ENCODE measurements around the gene ZNF518A. TPM values are rescaled to one million over a fixed set of nuclear protein-coding genes. Genes with fewer than 3 reads are reported as not detected.

The ZNF518A gene
- total and polyA plus RNA-seq, 2 of the 8 experiments (the other 6 are each of a cell fraction or from before 2014, with no cell fraction given): 6.6 to 34.8 TPM

- Histone ChIP-seq H3K27me3 (replicated peaks in 1 of 4; ENCODE audit: control insufficient read depth in 3 of 4, extremely low read depth in 1 of 4, insufficient read depth in 3 of 4, low read length in 3 of 4) (no peaks in the 10 kb centered on the region), H3K4me1 (replicated peaks in 1 of 4; ENCODE audit: control insufficient read depth in 3 of 4, insufficient read depth in 4 of 4, low read length in 3 of 4) (no peaks in the 10 kb centered on the region), H3K79me1 (ENCODE audit: low read depth, low read length) (no peaks in the 10 kb centered on the region), H2BK5ac (ENCODE audit: low read depth, low read length) (no peak overlapping the region), H2BK20ac (ENCODE audit: low read length) (no peak overlapping the region), H3K23ac (ENCODE audit: insufficient read length) (no peak overlapping the region), H3K79me2 (ENCODE audit: control insufficient read depth in 1 of 2, insufficient read depth in 2 of 2, low read length in 2 of 2) (no peaks in the 10 kb centered on the region), H4K8ac (ENCODE audit: extremely low read depth, insufficient read depth, low read length) (no peak overlapping the region), H3K4me3 (ENCODE audit: extremely low read depth in 1 of 4, insufficient read depth in 2 of 4, low read depth in 3 of 4, low read length in 4 of 4) (no peak overlapping the region), H2BK120ac (replicated peaks; ENCODE audit: low read depth, low read length) (no peak overlapping the region), H2BK15ac (ENCODE audit: low read length) (no peak overlapping the region), H4K5ac (ENCODE audit: insufficient read length, low read depth, low read length) (no peak overlapping the region), H3K4ac (replicated peaks; ENCODE audit: insufficient read length, low read depth, low read length) (no peak overlapping the region), H3K27ac (ENCODE audit: low read depth, low read length) (no peak overlapping the region), H3K56ac (replicated peaks; ENCODE audit: insufficient read length, low read depth, low read length) (no peak overlapping the region), H3K4me2 (ENCODE audit: insufficient read depth in 1 of 2, low read depth in 2 of 2, low read length in 2 of 2) (no peak overlapping the region), H3K18ac (ENCODE audit: extremely low read depth, low read length) (no peak overlapping the region), H4K91ac (replicated peaks; ENCODE audit: insufficient read length, low read length) (no peak overlapping the region), H4K20me1 (replicated peaks in 1 of 2; ENCODE audit: control insufficient read depth in 1 of 2, insufficient read depth in 2 of 2, low read length in 2 of 2) (no peaks in the 10 kb centered on the region), H3K23me2 (ENCODE audit: low read depth, low read length) (no peaks in the 10 kb centered on the region), H3K36me3 (ENCODE audit: control insufficient read depth in 2 of 4, insufficient read depth in 4 of 4, low read length in 3 of 4) (no peaks in the 10 kb centered on the region), H2BK12ac (ENCODE audit: low read depth, low read length) (no peak overlapping the region), H3K9me3 (ENCODE audit: insufficient read depth in 2 of 2, low read depth in 1 of 2, low read length in 1 of 2) (no peaks in the 10 kb centered on the region), H2AFZ (ENCODE audit: low read length) (0 out of 2 replicates have a peak overlapping the region, but pooled peaks have one; percentile 3), H3K9ac (replicated peaks in 1 of 4; ENCODE audit: extremely low read depth in 1 of 4, low read depth in 3 of 4, low read length in 3 of 4) (no peak overlapping the region), H3K14ac (ENCODE audit: insufficient read length) (no peak overlapping the region), H2AK5ac (ENCODE audit: low read depth, low read length) (no peak overlapping the region)
- FAIRE-seq: no peak
- CTCF ChIA-PET (ENCODE audit: partially characterized antibody): no interaction called here
- DNase-seq (ENCODE audit: low read depth in 1 of 2, low spot score in 2 of 2): no peak
- POLR2A ChIA-PET (ENCODE audit: partially characterized antibody): no interaction called here
- WGBS, 2 experiments (ENCODE audit: extremely low coverage in 1 of 2, insufficient coverage in 1 of 2, insufficient read length in 1 of 2, insufficient replicate concordance in 2 of 2, low coverage in 1 of 2, low lambda C conversion rate in 2 of 2, missing lambda C conversion rate in 1 of 2): 97% methylated on average over 7 of the region's 7 CpGs; no CpG with 5 or more reads in 1 of the 2 experiments
- TF ChIP-seq CHD1 (IDR thresholded peaks at IDR 0.05; ENCODE audit: low read depth, low read length) (no peak), KDM4A (IDR thresholded peaks at IDR 0.05; ENCODE audit: low read depth, low read length, severe bottlenecking) (no peak), ATF3 (IDR thresholded peaks at IDR 0.05; ENCODE audit: insufficient read depth, low read depth, low read length) (no peak), SIRT6 (IDR thresholded peaks at IDR 0.05; ENCODE audit: low read length) (no peak), CTCF (IDR thresholded peaks at IDR 0.05; ENCODE audit: control extremely low read depth in 1 of 3, insufficient read depth in 1 of 3, low read depth in 1 of 3, low read length in 3 of 3) (no peak), POU5F1 (IDR thresholded peaks at IDR 0.05; ENCODE audit: low read depth, low read length) (no peak), RXRA (IDR thresholded peaks at IDR 0.05; ENCODE audit: insufficient read depth, low read depth, low read length) (no peak), EP300 (IDR thresholded peaks at IDR 0.05; ENCODE audit: borderline replicate concordance in 1 of 2, low read depth in 2 of 2, low read length in 2 of 2) (no peak), RNF2 (IDR thresholded peaks at IDR 0.05; ENCODE audit: borderline replicate concordance, low read depth, low read length, missing control alignments, poor library complexity, severe bottlenecking) (no peak), ZNF274 (IDR thresholded peaks at IDR 0.05; ENCODE audit: borderline replicate concordance, extremely low read depth, low read length) (no peak), TCF12 (IDR thresholded peaks at IDR 0.05; ENCODE audit: low read depth, low read length) (no peak)
Measured at GRCh38 chr10:96112531-96112930, 17.6 kb upstream of the ZNF518A start.

Measured in H1 (cell line).